Subcutaneous abdominal adipose tissue (tissue), 5 donors: ENCODE measurements around the gene MMP2.

Experiments
- H3K27ac ChIP-seq: one replicate; pipeline ENCODE4 v1.7.0; 2013; ENCODE audit warnings: low read depth, mild to moderate bottlenecking, inconsistent platforms, low read length, moderate library complexity
- H3K27me3 ChIP-seq, 5 donors: one replicate each; pipeline ENCODE4 v1.7.0; 2013; ENCODE audit warnings: low read length in 5 of 5, inconsistent platforms in 1 of 5; ENCODE audit not compliant: control insufficient read depth in 5 of 5, insufficient read depth in 4 of 5
- H3K36me3 ChIP-seq, 5 donors: one replicate each; pipeline ENCODE4 v1.7.0; 2013; ENCODE audit warnings: low read length in 5 of 5; ENCODE audit not compliant: control insufficient read depth in 5 of 5, insufficient read depth in 5 of 5
- H3K4me1 ChIP-seq, 5 donors: one replicate each; pipeline ENCODE4 v1.7.0; 2013; ENCODE audit warnings: low read length in 5 of 5, mild to moderate bottlenecking in 3 of 5, moderate library complexity in 1 of 5; ENCODE audit not compliant: control insufficient read depth in 5 of 5, insufficient read depth in 5 of 5
- H3K4me3 ChIP-seq, 5 donors: one replicate each; pipeline ENCODE4 v1.7.0; 2013; ENCODE audit warnings: low read length in 5 of 5, low read depth in 1 of 5
- H3K9ac ChIP-seq, 5 donors: one replicate each; pipeline ENCODE4 v1.7.0; 2013; ENCODE audit warnings: low read length in 5 of 5, mild to moderate bottlenecking in 4 of 5, moderate library complexity in 3 of 5
- H3K9me3 ChIP-seq, 5 donors: one replicate each; pipeline ENCODE4 v1.7.0; 2013; ENCODE audit warnings: low read length in 5 of 5; ENCODE audit not compliant: control insufficient read depth in 5 of 5
- donor health status: healthy.
- donor health status: healthy.
- donor health status: healthy.
- donor health status: healthy.
- donor health status: healthy.

MMP2 gene

DNA sequence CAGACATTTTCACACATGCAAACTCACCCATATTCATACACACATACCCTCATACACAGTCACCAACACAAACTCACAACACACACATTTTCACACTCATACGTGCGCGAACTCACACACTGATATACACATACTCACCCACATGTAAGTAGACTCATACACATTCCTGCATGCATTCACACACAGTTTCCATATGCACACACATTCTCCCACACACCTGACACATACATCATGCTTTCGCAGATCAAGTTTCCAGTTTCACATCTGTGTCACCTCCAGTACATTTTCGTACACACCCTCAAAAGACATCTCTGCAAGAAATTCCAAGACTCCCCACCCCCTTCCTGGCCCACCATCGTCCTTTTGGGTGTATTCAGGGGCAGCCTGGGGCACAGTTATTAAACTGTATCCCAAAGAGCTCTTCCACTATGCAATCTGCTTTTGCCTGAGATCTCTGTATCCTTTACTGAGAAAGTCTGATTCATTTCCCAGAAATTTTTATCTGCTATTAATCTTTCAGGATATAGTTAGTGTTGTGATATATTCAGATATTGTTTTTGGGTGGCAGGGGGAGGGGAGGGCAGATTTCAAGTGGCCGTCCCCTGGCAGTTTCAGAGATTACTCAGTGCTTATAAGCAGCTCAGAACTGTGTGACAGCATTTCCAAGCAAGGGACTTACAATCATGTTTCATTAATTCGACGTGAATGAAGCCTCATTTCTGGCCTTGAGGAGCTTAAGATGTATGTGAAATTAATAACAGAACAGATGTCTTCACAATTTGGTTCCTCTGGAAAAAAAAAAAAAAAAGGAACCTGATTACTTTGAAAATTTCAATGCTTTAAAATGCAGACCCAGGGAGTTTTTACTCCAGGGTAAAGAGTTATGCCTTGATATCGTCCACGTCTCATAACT is 35.3 kb upstream of the MMP2 start:
- no peak overlapping the region for H3K27ac ChIP-seq
- no peaks in the 10 kb centered on the region for H3K36me3 ChIP-seq
- peaks cover 0 to 6% (median 0%) of the 10 kb centered on the region in 5 donors for H3K9me3 ChIP-seq
- H3K27me3 ChIP-seq, result no peaks in the 10 kb centered on the region
- H3K4me1 ChIP-seq, result peaks cover 2 to 42% (median 37%) of the 10 kb centered on the region in 5 donors
- peak overlapping the region in 3 of 5 donors; percentile 34 to 39 (median 37) for H3K4me3 ChIP-seq
- H3K9ac ChIP-seq, result peak overlapping the region in 1 of 5 donors; percentile 13

DNA sequence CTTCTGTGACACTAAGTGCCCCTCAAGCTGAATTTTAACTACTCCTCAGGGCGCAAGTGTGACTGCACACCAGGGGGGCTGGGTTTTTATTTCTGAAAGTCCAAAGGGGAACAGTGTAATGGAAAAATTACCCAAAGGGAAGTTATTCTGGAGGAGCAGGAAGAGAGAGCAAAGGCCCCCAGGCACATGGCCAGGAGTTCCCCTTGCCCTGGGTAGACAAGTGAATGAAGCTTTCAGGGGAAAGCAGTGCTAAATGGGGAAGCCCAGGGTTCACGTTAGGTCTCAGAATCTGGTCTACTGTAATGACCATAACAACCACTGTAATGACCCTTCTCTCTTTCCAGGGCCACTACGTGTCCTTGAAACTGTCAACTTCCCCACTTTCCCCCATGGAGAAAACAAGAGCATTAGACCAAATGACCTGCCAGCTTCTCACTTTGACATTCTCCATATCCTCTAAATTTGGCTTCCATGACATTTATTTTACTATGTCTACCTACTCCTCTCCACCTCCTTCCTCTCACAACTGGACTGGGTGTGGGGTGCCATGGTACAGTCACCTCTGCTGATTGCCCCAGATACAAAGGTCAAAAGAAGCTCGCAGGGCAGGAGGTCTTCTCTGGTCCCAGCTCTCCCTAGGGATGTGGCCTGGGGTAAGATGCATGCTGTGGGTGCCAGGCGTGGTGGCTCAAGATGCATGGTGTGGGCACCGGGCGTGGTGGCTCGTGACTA is 34.1 kb upstream of the MMP2 start:
- Histone ChIP-seq H3K4me3 (peak overlapping the region in 3 of 5 donors; percentile 34 to 39 (median 37)), H3K9me3 (peaks cover 0 to 6% (median 0%) of the 10 kb centered on the region in 5 donors), H3K27ac (no peak overlapping the region), H3K9ac (peak overlapping the region in 1 of 5 donors; percentile 42), H3K27me3 (no peaks in the 10 kb centered on the region), H3K36me3 (no peaks in the 10 kb centered on the region), H3K4me1 (peaks cover 2 to 37% (median 27%) of the 10 kb centered on the region in 5 donors)

DNA sequence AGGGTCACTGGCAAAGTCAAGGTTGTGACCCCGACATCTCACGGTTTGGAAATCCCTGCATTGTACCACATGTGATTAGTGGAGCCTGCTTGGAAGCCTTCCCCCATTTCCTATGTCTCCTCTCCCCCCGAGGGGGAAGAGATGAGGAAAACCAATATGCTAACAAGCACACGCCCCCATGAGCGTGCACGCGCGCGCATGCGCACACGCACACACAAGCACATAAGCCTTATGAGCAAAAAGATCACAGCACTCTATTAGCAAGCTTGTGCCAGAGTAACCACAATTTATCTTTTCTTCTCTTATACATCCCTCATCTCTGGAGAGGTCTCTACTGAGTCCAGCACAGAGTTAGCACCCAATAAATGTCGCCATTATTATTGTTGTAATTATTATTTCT is 31.8 kb upstream of the MMP2 start:
- Histone ChIP-seq H3K36me3 (no peaks in the 10 kb centered on the region), H3K9ac (no peak overlapping the region), H3K4me1 (peaks cover 2 to 20% (median 11%) of the 10 kb centered on the region in 5 donors), H3K4me3 (no peak overlapping the region), H3K9me3 (peaks cover 0 to 6% (median 0%) of the 10 kb centered on the region in 5 donors), H3K27ac (no peak overlapping the region), H3K27me3 (no peaks in the 10 kb centered on the region)

GRCh38 chr16:55452996-55453395 is 26.0 kb upstream of the MMP2 start:
- H3K27ac ChIP-seq, result no peak overlapping the region
- peaks cover 0 to 3% (median 0%) of the 10 kb centered on the region in 5 donors for H3K4me1 ChIP-seq
- H3K36me3 ChIP-seq, result no peaks in the 10 kb centered on the region
- no peaks in the 10 kb centered on the region for H3K27me3 ChIP-seq
- H3K9ac ChIP-seq, result no peak overlapping the region
- H3K9me3 ChIP-seq, result no peaks in the 10 kb centered on the region
- H3K4me3 ChIP-seq, result no peak overlapping the region

- H3K9ac ChIP-seq, result no peak overlapping the region
- H3K36me3 ChIP-seq, result no peaks in the 10 kb centered on the region
- no peak overlapping the region for H3K4me3 ChIP-seq
- H3K9me3 ChIP-seq, result no peaks in the 10 kb centered on the region
- H3K27me3 ChIP-seq, result no peaks in the 10 kb centered on the region
- H3K4me1 ChIP-seq, result peaks cover 0 to 3% (median 0%) of the 10 kb centered on the region in 5 donors
- no peak overlapping the region for H3K27ac ChIP-seq
These were observed 25.1 kb upstream of the MMP2 start for GRCh38 chr16:55453909-55454308.

GRCh38 chr16:55454861-55455260 is 24.1 kb upstream of the MMP2 start:
- Histone ChIP-seq H3K27ac (no peak overlapping the region), H3K27me3 (no peaks in the 10 kb centered on the region), H3K4me1 (peaks cover 0 to 3% (median 0%) of the 10 kb centered on the region in 5 donors), H3K4me3 (no peak overlapping the region), H3K9ac (no peak overlapping the region), H3K36me3 (no peaks in the 10 kb centered on the region), H3K9me3 (no peaks in the 10 kb centered on the region)

DNA sequence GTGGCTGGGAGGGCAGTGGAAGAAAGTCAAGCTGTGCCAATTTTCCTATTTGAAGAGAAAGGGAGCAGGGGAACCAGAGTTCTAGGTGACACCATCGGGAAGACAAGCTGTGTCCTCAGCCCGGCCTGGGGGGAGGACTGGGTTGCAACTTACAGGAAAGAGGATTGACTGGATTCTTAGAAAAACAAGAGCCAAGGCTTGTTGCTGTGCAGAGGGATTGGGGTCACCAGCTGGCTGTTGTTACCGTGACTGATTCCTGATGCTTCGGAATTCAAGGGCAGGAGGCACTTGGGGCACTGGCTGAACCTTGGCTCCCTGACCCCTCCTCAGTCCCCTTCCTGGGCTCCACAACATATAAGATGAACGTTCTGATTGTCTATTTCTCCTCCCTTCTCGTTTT is 16.8 kb upstream of the MMP2 start:
- peaks cover 0 to 8% (median 3%) of the 10 kb centered on the region in 5 donors for H3K4me1 ChIP-seq
- no peaks in the 10 kb centered on the region for H3K36me3 ChIP-seq
- no peak overlapping the region for H3K9ac ChIP-seq
- H3K4me3 ChIP-seq, result no peak overlapping the region
- H3K9me3 ChIP-seq, result no peaks in the 10 kb centered on the region
- no peak overlapping the region for H3K27ac ChIP-seq
- no peaks in the 10 kb centered on the region for H3K27me3 ChIP-seq

DNA sequence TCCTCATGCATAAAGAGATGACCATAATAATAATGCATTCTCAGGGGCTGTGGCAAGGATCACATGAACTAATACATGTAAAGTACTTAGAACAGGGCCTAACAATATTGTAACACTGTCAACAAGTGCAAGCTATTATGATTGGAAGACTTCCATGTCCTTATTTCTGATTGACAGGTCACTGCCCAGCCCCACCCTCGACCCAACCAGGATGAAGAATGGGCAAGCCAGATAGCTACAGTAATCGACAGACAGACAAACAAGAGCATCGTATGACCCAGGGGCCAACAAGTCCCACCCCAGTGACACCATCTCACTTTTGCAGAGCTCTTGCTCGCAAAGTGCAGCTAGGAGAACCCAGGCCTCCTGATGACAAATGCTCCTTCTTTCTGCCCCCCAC is 14.6 kb upstream of the MMP2 start:
- H3K9ac ChIP-seq, result no peak overlapping the region
- no peaks in the 10 kb centered on the region for H3K9me3 ChIP-seq

DNA sequence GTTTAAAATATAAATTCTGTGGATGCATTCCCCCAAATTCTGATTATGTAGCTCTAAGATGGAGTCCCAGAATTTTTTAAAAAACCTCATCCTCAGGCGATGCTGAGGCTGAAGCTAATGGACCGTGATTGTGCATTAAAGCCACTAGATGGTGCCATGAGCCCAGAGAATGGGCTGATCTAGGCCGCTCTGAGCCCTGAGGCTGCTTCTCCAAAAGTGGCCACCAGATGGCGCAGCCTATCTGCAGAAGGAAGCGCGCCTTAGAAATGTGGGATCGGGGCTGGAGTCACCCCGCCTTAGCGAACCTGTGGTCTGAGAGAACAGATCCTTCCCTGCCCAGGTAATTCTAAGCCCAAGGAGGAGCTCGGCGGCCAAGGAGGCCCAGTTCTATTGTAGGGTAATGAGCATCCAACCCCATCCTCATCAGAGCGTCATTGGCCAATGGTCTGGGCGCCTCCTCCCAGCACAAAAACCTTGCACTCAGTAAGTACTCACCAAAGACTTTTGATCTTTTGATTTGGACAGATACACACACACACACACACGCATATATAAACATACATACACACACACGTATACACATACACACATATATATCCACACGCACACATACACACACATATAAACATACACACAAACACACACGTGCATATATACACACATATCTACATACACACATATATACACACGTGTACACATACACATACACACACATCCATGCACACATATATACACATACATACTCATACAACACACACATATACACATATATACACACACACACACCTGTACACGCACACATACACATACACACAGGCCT is 13.7 kb upstream of the MMP2 start:
- peaks cover 2 to 10% (median 4%) of the 10 kb centered on the region in 5 donors for H3K4me1 ChIP-seq
- H3K36me3 ChIP-seq, result no peaks in the 10 kb centered on the region
- peak overlapping the region in 1 of 5 donors; percentile 42 for H3K4me3 ChIP-seq
- peaks cover 0 to 4% (median 0%) of the 10 kb centered on the region in 5 donors for H3K27me3 ChIP-seq
- H3K9ac ChIP-seq, result peak overlapping the region in 1 of 5 donors; percentile 48
- H3K27ac ChIP-seq, result no peak overlapping the region
- H3K9me3 ChIP-seq, result no peaks in the 10 kb centered on the region

More for the DNA sequence above, 14.6 kb upstream of the MMP2 start:
- Histone ChIP-seq H3K27me3 (peaks cover 0 to 4% (median 0%) of the 10 kb centered on the region in 5 donors), H3K4me3 (no peak overlapping the region), H3K4me1 (peaks cover 0 to 8% (median 3%) of the 10 kb centered on the region in 5 donors), H3K27ac (no peak overlapping the region), H3K36me3 (no peaks in the 10 kb centered on the region)
